ENCODE results near the gene LHFPL2. TPM values are rescaled to one million over a fixed set of nuclear protein-coding genes. Genes with fewer than 3 reads are reported as not detected.

The LHFPL2 gene
- total and polyA plus RNA-seq, 2 donors (not counting 1 experiment from before 2014, with no cell fraction given) = 3.8 to 35.5 TPM

GRCh38 chr5:78693339-78693738 is 44.8 kb upstream of the LHFPL2 start:
- intact Hi-C loops (cut with micrococcal nuclease) = no loop called here
- ChIA-PET CTCF (no interaction called here), POLR2A (no interaction called here)
- DNase-seq (no peak), ATAC-seq (ENCODE audit: low read depth) (no peak)
- no peak overlapping the region for H3K4me3 Mint-ChIP-seq
- Histone ChIP-seq H3K79me2 (ENCODE audit: control insufficient read depth, insufficient read depth, low read length) (no peaks in the 10 kb centered on the region), H3K4me3 (ENCODE audit: control extremely low read depth in 1 of 5, extremely low read depth in 1 of 5, insufficient read depth in 1 of 5, low read depth in 2 of 5, low read length in 4 of 5) (no peak overlapping the region), H3K4me1 (ENCODE audit: control insufficient read depth in 2 of 2, insufficient read depth in 2 of 2, low read length in 2 of 2) (peaks cover 0 to 5% of the 10 kb centered on the region in 2 donors), H3K27ac (ENCODE audit: low read length in 2 of 2) (no peak overlapping the region), H2AFZ (ENCODE audit: insufficient read depth, low read depth, low read length, poor library complexity, severe bottlenecking) (no peak overlapping the region), H3K9ac (ENCODE audit: low read length) (no peak overlapping the region), H3K36me3 (replicated peaks in 1 of 2; ENCODE audit: control extremely low read depth in 1 of 2, control insufficient read depth in 1 of 2, extremely low read depth in 1 of 2, insufficient read depth in 2 of 2, low read length in 1 of 2) (no peaks in the 10 kb centered on the region), H3K4me2 (replicated peaks; ENCODE audit: low read depth, low read length, poor library complexity, severe bottlenecking) (no peak overlapping the region), H4K20me1 (ENCODE audit: control insufficient read depth, insufficient read depth, low read length, poor library complexity, severe bottlenecking) (no peaks in the 10 kb centered on the region), H3K27me3 (replicated peaks in 1 of 4; ENCODE audit: control extremely low read depth in 1 of 4, control insufficient read depth in 3 of 4, insufficient read depth in 4 of 4, low read length in 3 of 4) (no peaks in the 10 kb centered on the region), H3K9me3 (ENCODE audit: control extremely low read depth in 1 of 3, control insufficient read depth in 2 of 3, insufficient read depth in 1 of 3, low read length in 2 of 3) (peaks cover 0 to 8% (median 0%) of the 10 kb centered on the region in 3 donors)
- no peaks in the 10 kb centered on the region for H3K27me3 Mint-ChIP-seq
- no peak for TF ChIP-seq EZH2 (IDR thresholded peaks at IDR 0.05; ENCODE audit: borderline replicate concordance, insufficient read depth, low read depth, low read length, poor library complexity, severe bottlenecking)
- TF ChIP-seq, protein P1, sequence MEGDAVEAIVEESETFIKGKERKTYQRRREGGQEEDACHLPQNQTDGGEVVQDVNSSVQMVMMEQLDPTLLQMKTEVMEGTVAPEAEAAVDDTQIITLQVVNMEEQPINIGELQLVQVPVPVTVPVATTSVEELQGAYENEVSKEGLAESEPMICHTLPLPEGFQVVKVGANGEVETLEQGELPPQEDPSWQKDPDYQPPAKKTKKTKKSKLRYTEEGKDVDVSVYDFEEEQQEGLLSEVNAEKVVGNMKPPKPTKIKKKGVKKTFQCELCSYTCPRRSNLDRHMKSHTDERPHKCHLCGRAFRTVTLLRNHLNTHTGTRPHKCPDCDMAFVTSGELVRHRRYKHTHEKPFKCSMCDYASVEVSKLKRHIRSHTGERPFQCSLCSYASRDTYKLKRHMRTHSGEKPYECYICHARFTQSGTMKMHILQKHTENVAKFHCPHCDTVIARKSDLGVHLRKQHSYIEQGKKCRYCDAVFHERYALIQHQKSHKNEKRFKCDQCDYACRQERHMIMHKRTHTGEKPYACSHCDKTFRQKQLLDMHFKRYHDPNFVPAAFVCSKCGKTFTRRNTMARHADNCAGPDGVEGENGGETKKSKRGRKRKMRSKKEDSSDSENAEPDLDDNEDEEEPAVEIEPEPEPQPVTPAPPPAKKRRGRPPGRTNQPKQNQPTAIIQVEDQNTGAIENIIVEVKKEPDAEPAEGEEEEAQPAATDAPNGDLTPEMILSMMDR (IDR thresholded peaks at IDR 0.05) = no peak
- peaks cover 8% of the 10 kb centered on the region for H3K4me1 Mint-ChIP-seq
- H3K9me3 Mint-ChIP-seq (ENCODE audit: insufficient read depth) = peaks cover 1% of the 10 kb centered on the region
- H3K27ac Mint-ChIP-seq = no peak overlapping the region

- H3K27ac ChIP-seq (ENCODE audit: low read length in 2 of 2) = no peak overlapping the region
- intact Hi-C loops (cut with micrococcal nuclease) = no loop called here
- no peak overlapping the region for H3K4me3 ChIP-seq (ENCODE audit: control extremely low read depth in 1 of 5, extremely low read depth in 1 of 5, insufficient read depth in 1 of 5, low read depth in 2 of 5, low read length in 4 of 5)
Observed at GRCh38 chr5:78691084-78691960, 42.8 kb upstream of the LHFPL2 start.

More at GRCh38 chr5:78691084-78691960, 42.8 kb upstream of the LHFPL2 start:
- peaks cover 8% of the 10 kb centered on the region for H3K4me1 Mint-ChIP-seq
- Histone ChIP-seq H3K9ac (ENCODE audit: low read length) (no peak overlapping the region), H3K27me3 (replicated peaks in 1 of 4; ENCODE audit: control extremely low read depth in 1 of 4, control insufficient read depth in 3 of 4, insufficient read depth in 4 of 4, low read length in 3 of 4) (no peaks in the 10 kb centered on the region), H3K36me3 (replicated peaks in 1 of 2; ENCODE audit: control extremely low read depth in 1 of 2, control insufficient read depth in 1 of 2, extremely low read depth in 1 of 2, insufficient read depth in 2 of 2, low read length in 1 of 2) (no peaks in the 10 kb centered on the region), H3K4me2 (replicated peaks; ENCODE audit: low read depth, low read length, poor library complexity, severe bottlenecking) (no peak overlapping the region), H3K4me1 (ENCODE audit: control insufficient read depth in 2 of 2, insufficient read depth in 2 of 2, low read length in 2 of 2) (peaks cover 0 to 5% of the 10 kb centered on the region in 2 donors), H4K20me1 (ENCODE audit: control insufficient read depth, insufficient read depth, low read length, poor library complexity, severe bottlenecking) (no peaks in the 10 kb centered on the region), H3K79me2 (ENCODE audit: control insufficient read depth, insufficient read depth, low read length) (no peaks in the 10 kb centered on the region), H2AFZ (ENCODE audit: insufficient read depth, low read depth, low read length, poor library complexity, severe bottlenecking) (no peak overlapping the region), H3K9me3 (ENCODE audit: control extremely low read depth in 1 of 3, control insufficient read depth in 2 of 3, insufficient read depth in 1 of 3, low read length in 2 of 3) (peaks cover 0 to 4% (median 0%) of the 10 kb centered on the region in 3 donors)
- DNase-seq (no peak), ATAC-seq (ENCODE audit: low read depth) (no peak)
- POLR2A ChIA-PET = interaction anchor here (0.6 to 0.7 kb wide), 2 partner anchors 18 to 43 kb away, joined by 3 to 4 read pairs; no protein-coding TSS in a partner anchor
- H3K27me3 Mint-ChIP-seq = no peaks in the 10 kb centered on the region
- TF ChIP-seq, protein P1 (IDR thresholded peaks at IDR 0.05) = no peak
- TF ChIP-seq EZH2 (IDR thresholded peaks at IDR 0.05; ENCODE audit: borderline replicate concordance, insufficient read depth, low read depth, low read length, poor library complexity, severe bottlenecking) = no peak
- H3K4me3 Mint-ChIP-seq = no peak overlapping the region
- H3K27ac Mint-ChIP-seq = no peak overlapping the region
- H3K9me3 Mint-ChIP-seq (ENCODE audit: insufficient read depth) = no peaks in the 10 kb centered on the region
- CTCF ChIA-PET = no interaction called here
- 100% methylated on average over 1 of the region's 2 CpGs for WGBS (ENCODE audit: insufficient coverage)
